ENCODE measurements around the gene IPO7.

Gene IPO7

DNA sequence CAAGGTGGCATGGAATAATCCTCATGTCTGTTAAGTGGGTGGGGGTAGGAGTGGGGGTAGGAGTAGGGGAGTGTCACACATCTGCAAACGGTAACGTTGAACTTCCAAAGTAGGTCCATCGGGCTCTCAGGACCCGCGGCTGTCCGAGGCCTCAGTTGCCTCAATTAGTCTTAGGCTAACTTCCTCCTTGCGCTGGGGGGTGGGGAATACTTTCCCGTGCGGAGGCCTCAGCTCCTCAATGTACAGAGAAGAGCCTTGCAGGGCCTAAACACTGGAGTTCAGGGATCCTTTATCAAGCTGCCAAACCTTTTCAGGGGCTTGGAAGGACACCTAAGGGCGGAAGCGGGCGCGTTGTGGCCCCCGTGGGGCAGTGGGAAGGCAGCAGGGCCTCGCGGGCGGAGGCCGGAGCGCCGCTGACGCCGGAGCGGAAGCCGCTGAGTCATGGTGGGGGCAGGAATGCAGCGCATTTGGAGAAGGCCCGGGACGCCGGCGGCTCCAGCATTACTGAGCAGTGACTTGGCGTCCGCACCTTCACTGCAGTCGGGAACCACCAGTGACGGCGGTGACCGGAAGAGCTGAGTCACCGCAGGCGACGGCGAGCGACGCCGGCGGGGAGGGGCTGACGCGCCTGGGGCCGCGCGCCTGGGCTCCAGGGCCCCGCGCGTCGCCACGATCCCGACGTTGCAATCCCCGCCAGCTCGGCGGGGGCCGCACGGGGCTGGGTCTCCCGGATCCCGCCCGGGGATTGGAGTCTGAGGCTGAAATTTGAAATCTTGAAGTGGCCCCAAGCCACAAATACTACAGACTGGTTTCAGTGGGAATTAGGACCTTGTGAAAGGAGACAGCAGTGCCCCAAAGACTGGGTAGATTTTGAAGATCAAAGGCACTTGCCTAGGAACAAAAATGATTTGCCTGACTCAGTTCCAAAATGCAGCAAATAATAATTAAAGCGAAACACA is 20.2 kb upstream of the IPO7 start (continued):
- TF ChIP-seq ZNF169 (tag by site-specific recombination; IDR thresholded peaks at IDR 0.05) (no peak), ZNF221 (tag by site-specific recombination; IDR thresholded peaks at IDR 0.05; ENCODE audit: borderline replicate concordance) (no peak), TCF7L2 (IDR thresholded peaks at IDR 0.05; ENCODE audit: borderline replicate concordance, low read depth, low read length) (no peak; the same call in 1 of the 2 replicates), ZNF510 (tag by site-specific recombination; IDR thresholded peaks at IDR 0.05; ENCODE audit: insufficient replicate concordance) (no peak), ZNF544 (tag by site-specific recombination; IDR thresholded peaks at IDR 0.05) (no peak), ZNF549 (tag by site-specific recombination; IDR thresholded peaks at IDR 0.05) (no peak), ZNF354C (tag by site-specific recombination; IDR thresholded peaks at IDR 0.05; ENCODE audit: borderline replicate concordance, low read depth) (no peak), ZNF600 (tag by site-specific recombination; IDR thresholded peaks at IDR 0.05) (peak; percentile 98), OVOL3 (tag by site-specific recombination; IDR thresholded peaks at IDR 0.05) (no peak), ZNF747 (tag by site-specific recombination; IDR thresholded peaks at IDR 0.05) (no peak), ZNF658 (tag by site-specific recombination; IDR thresholded peaks at IDR 0.05) (no peak), ZXDB (tag by site-specific recombination; IDR thresholded peaks at IDR 0.05) (peak; percentile 83), ZNF184 (tag by site-specific recombination; IDR thresholded peaks at IDR 0.05) (peak; percentile 80; the same call in 1 of the 2 replicates), ZNF302 (tag by site-specific recombination; IDR thresholded peaks at IDR 0.05; ENCODE audit: low read depth) (no peak), ZNF629 (tag by site-specific recombination; IDR thresholded peaks at IDR 0.05) (peak; percentile 91), SP3 (tag by site-specific recombination; IDR thresholded peaks at IDR 0.05) (peak; percentile 35), KLF10 (tag by site-specific recombination; IDR thresholded peaks at IDR 0.05) (peak; percentile 82), SP2 (tag by site-specific recombination; IDR thresholded peaks at IDR 0.05) (peak; percentile 52), GLI2 (tag by site-specific recombination; IDR thresholded peaks at IDR 0.05; ENCODE audit: borderline replicate concordance, low read depth) (no peak), ZNF157 (tag by site-specific recombination; IDR thresholded peaks at IDR 0.05) (no peak), ZIC2 (tag by site-specific recombination; IDR thresholded peaks at IDR 0.05) (peak; percentile 58), ZNF138 (tag by site-specific recombination; IDR thresholded peaks at IDR 0.05; ENCODE audit: borderline replicate concordance) (no peak), ZBTB20 (tag by site-specific recombination; IDR thresholded peaks at IDR 0.05) (peak; percentile 93), ZNF530 (tag by site-specific recombination; IDR thresholded peaks at IDR 0.05; ENCODE audit: low read depth) (no peak), TRIM28 (IDR thresholded peaks at IDR 0.05; ENCODE audit: borderline replicate concordance, low read length) (peak; percentile 66; the same call in 1 of the 2 replicates)
- TF ChIP-seq, protein P1, sequence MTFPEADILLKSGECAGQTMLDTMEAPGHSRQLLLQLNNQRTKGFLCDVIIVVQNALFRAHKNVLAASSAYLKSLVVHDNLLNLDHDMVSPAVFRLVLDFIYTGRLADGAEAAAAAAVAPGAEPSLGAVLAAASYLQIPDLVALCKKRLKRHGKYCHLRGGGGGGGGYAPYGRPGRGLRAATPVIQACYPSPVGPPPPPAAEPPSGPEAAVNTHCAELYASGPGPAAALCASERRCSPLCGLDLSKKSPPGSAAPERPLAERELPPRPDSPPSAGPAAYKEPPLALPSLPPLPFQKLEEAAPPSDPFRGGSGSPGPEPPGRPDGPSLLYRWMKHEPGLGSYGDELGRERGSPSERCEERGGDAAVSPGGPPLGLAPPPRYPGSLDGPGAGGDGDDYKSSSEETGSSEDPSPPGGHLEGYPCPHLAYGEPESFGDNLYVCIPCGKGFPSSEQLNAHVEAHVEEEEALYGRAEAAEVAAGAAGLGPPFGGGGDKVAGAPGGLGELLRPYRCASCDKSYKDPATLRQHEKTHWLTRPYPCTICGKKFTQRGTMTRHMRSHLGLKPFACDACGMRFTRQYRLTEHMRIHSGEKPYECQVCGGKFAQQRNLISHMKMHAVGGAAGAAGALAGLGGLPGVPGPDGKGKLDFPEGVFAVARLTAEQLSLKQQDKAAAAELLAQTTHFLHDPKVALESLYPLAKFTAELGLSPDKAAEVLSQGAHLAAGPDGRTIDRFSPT (tag by site-specific recombination; IDR thresholded peaks at IDR 0.05), result peak; percentile 76; the same call in 1 of the 2 replicates
- TF ChIP-seq, protein P2, sequence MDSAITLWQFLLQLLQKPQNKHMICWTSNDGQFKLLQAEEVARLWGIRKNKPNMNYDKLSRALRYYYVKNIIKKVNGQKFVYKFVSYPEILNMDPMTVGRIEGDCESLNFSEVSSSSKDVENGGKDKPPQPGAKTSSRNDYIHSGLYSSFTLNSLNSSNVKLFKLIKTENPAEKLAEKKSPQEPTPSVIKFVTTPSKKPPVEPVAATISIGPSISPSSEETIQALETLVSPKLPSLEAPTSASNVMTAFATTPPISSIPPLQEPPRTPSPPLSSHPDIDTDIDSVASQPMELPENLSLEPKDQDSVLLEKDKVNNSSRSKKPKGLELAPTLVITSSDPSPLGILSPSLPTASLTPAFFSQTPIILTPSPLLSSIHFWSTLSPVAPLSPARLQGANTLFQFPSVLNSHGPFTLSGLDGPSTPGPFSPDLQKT (IDR thresholded peaks at IDR 0.05; ENCODE audit: borderline replicate concordance, low read depth, low read length), result peak; percentile 74; the same call in 1 of the 2 replicates
- TF ChIP-seq, protein P3, sequence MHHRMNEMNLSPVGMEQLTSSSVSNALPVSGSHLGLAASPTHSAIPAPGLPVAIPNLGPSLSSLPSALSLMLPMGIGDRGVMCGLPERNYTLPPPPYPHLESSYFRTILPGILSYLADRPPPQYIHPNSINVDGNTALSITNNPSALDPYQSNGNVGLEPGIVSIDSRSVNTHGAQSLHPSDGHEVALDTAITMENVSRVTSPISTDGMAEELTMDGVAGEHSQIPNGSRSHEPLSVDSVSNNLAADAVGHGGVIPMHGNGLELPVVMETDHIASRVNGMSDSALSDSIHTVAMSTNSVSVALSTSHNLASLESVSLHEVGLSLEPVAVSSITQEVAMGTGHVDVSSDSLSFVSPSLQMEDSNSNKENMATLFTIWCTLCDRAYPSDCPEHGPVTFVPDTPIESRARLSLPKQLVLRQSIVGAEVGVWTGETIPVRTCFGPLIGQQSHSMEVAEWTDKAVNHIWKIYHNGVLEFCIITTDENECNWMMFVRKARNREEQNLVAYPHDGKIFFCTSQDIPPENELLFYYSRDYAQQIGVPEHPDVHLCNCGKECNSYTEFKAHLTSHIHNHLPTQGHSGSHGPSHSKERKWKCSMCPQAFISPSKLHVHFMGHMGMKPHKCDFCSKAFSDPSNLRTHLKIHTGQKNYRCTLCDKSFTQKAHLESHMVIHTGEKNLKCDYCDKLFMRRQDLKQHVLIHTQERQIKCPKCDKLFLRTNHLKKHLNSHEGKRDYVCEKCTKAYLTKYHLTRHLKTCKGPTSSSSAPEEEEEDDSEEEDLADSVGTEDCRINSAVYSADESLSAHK (tag by site-specific recombination; IDR thresholded peaks at IDR 0.05), result peak; percentile 56; the same call in 1 of the 2 replicates
- TF ChIP-seq, protein P4, sequence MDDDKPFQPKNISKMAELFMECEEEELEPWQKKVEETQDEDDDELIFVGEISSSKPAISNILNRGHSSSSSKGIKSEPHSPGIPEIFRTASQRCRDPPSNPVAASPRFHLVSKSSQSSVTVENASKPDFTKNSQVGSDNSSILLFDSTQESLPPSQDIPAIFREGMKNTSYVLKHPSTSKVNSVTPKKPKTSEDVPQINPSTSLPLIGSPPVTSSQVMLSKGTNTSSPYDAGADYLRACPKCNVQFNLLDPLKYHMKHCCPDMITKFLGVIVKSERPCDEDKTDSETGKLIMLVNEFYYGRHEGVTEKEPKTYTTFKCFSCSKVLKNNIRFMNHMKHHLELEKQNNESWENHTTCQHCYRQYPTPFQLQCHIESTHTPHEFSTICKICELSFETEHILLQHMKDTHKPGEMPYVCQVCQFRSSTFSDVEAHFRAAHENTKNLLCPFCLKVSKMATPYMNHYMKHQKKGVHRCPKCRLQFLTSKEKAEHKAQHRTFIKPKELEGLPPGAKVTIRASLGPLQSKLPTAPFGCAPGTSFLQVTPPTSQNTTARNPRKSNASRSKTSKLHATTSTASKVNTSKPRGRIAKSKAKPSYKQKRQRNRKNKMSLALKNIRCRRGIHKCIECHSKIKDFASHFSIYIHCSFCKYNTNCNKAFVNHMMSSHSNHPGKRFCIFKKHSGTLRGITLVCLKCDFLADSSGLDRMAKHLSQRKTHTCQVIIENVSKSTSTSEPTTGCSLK (tag by site-specific recombination; IDR thresholded peaks at IDR 0.05), result no peak
- TF ChIP-seq, protein P5, sequence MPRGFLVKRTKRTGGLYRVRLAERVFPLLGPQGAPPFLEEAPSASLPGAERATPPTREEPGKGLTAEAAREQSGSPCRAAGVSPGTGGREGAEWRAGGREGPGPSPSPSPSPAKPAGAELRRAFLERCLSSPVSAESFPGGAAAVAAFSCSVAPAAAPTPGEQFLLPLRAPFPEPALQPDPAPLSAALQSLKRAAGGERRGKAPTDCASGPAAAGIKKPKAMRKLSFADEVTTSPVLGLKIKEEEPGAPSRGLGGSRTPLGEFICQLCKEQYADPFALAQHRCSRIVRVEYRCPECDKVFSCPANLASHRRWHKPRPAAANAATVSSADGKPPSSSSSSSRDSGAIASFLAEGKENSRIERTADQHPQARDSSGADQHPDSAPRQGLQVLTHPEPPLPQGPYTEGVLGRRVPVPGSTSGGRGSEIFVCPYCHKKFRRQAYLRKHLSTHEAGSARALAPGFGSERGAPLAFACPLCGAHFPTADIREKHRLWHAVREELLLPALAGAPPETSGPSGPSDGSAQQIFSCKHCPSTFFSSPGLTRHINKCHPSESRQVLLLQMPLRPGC (tag by site-specific recombination; IDR thresholded peaks at IDR 0.05), result peak; percentile 95

Measured in HEK293 (cell line).